ENCODE measurements around the gene GIMAP8.
"Not testable (repeated sequence)": the region's sequence is repeated elsewhere in the genome, so short reads cannot be mapped to it uniquely, and the experiment has no call there.

Gene GIMAP8

GRCh38 chr7:150441524-150441923, 8.9 kb upstream of the GIMAP8 start:
- DNase-seq = no peak

GRCh38 chr7:150442811-150443210, 7.6 kb upstream of the GIMAP8 start:
- no peak for DNase-seq

DNA sequence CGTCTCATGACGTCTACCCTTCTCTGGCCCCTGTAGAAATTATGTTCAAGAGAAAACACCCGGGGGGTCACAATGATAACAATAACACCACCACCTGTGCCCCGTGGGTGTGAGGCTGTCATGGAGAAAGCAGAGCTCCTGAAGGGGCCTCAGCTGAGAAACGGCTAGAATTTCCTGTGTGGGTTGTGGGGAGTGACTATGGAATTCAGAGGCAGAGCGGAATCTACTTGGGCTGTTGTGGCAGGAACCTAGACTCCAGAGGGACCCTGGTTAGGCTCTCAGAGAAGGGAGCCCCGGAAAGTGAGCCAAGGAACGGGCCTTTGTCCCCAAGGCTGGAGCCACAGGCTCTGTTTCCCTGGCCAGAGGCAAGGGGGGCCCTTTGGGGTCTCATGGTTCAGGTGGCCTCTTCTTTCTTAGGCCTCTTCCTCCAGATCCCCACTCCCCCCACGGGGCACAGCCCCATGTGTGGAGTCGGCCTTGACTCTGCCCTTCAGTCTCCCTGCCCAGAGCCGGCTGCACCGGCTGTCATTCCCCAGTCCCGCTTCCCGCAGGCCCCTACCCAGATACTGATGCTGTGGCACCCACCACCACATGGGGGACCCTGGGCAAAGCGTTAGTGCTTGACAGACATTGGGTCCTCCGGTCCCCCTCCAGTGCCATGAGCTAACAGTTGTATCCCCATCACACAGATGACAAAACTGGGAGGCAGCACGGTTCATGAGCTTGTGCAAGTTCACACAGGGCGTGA, 6.5 kb upstream of the GIMAP8 start:
- no peak for DNase-seq

GRCh38 chr7:150444674-150445365, 5.6 kb upstream of the GIMAP8 start:
- no peak for DNase-seq

GRCh38 chr7:150446288-150446938, 4.0 kb upstream of the GIMAP8 start:
- DNase-seq = no peak

DNA sequence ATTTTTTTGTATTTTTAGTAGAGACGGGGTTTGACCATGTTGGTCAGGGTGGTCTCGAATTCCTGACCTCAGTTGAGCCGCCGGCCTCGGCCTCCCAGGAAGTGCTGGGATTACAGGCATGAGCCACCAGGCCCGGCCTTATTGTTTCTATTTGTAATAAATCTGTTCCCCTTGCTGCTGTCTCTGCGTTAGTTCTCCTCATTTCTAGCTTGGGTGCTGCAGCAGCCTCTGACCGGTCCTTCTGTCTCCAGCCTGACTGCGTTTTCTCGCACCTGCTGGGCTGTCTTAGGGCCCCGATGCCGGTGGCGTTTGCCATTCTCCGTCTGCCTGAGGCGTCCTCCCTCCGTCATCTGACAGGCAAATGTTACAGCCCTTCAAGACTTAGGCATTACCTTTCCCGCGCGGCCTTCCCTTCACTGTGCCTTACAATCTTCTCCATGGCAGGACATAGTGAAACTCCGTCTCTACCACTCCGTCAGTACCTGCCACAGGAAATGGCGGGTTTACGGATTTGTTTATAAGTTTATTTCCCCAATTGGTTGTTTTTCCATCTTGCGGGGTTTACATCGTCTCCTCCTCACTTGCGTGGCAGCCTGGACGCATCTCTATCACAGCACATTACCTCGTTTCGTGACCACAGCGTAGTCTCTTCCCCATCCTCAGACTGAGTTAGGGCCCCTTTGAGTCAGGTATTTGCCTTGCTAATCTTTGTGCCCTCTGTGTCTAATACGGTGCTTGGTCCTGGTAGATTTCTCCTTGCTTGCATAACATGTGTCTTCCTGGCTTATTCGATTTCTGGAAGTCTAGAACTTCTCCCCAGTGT, 2.3 kb upstream of the GIMAP8 start:
- no peak for DNase-seq

GRCh38 chr7:150448789-150449147, 1.7 kb upstream of the GIMAP8 start:
- peak; percentile 60 for DNase-seq

- no peak for DNase-seq
Observed at GRCh38 chr7:150449206-150449952, 1.1 kb upstream of the GIMAP8 start.

- DNase-seq = no peak
Observed at GRCh38 chr7:150451097-150451793, 815 bp downstream of the GIMAP8 start.

DNA sequence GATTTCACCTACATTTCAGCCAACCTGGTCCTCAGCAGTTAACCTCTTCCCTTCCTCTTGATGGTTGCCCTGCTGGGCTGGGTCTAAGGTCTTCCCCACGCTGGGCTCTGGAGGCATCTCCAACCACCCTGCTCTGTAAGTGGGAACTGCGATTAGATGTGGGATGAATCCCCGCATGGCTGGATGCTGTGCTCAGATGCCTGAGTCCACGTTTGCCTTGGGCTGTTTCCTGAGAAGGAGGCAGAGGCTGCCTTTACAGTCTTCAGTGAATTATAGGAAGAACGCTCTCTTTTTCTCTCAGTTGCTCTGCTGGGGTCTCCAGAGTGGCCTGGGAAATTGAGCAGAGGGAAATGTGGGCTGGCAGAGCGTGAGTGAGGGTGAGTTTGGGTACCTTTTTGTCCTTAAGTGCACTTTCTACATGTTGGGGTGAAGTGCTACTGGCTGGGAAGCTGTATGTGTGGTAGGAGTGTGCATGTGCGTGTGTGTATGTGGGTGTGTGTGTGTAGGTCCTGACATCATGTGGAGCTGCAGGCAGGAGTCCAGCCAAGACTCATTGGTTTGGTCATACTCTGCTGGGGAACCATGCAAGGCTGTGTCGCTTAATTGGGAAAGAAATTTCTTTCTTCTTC, 1.5 kb downstream of the GIMAP8 start:
- no peak for DNase-seq

- no peak for DNase-seq
Observed at GRCh38 chr7:150453181-150453580, 2.8 kb downstream of the GIMAP8 start.

- DNase-seq = no peak
Observed at GRCh38 chr7:150453892-150454291, 3.5 kb downstream of the GIMAP8 start.

GRCh38 chr7:150457064-150457463, 6.6 kb downstream of the GIMAP8 start:
- DNase-seq = not testable (repeated sequence)

DNA sequence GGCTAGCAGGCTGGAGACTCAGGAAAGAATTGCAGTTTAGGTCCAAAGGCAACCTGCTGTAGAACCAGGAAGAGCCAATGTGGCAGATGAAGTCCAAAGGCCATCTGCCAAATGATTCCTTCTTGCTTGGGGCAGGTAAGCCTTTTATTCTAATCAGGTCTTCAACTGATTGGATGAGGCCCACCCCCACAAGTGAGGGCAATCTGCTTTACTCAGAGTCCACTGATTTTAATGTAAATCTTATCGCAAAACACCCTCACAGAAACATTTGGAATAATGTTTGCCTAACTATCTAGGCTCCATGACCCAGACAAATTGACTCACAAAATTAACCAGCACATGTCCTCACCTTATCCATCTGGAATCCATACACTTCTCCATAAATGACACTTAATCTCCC, 7.8 kb downstream of the GIMAP8 start:
- DNase-seq = no peak

GRCh38 chr7:150458756-150459155, 8.3 kb downstream of the GIMAP8 start:
- no peak for DNase-seq

- no peak for DNase-seq
Observed at GRCh38 chr7:150461520-150461919, 11.1 kb downstream of the GIMAP8 start.

- DNase-seq = no peak
Observed at GRCh38 chr7:150462413-150462812, 12.0 kb downstream of the GIMAP8 start.

GRCh38 chr7:150463461-150463860, 13.0 kb downstream of the GIMAP8 start:
- no peak for DNase-seq

GRCh38 chr7:150464962-150465361, 14.5 kb downstream of the GIMAP8 start:
- no peak for DNase-seq

GRCh38 chr7:150465414-150465813, 15.0 kb downstream of the GIMAP8 start:
- DNase-seq = no peak

- DNase-seq = no peak
Observed at GRCh38 chr7:150466477-150466876, 16.0 kb downstream of the GIMAP8 start.
